Measurements from ENCODE around the gene COL6A3.

Gene COL6A3, protein sequence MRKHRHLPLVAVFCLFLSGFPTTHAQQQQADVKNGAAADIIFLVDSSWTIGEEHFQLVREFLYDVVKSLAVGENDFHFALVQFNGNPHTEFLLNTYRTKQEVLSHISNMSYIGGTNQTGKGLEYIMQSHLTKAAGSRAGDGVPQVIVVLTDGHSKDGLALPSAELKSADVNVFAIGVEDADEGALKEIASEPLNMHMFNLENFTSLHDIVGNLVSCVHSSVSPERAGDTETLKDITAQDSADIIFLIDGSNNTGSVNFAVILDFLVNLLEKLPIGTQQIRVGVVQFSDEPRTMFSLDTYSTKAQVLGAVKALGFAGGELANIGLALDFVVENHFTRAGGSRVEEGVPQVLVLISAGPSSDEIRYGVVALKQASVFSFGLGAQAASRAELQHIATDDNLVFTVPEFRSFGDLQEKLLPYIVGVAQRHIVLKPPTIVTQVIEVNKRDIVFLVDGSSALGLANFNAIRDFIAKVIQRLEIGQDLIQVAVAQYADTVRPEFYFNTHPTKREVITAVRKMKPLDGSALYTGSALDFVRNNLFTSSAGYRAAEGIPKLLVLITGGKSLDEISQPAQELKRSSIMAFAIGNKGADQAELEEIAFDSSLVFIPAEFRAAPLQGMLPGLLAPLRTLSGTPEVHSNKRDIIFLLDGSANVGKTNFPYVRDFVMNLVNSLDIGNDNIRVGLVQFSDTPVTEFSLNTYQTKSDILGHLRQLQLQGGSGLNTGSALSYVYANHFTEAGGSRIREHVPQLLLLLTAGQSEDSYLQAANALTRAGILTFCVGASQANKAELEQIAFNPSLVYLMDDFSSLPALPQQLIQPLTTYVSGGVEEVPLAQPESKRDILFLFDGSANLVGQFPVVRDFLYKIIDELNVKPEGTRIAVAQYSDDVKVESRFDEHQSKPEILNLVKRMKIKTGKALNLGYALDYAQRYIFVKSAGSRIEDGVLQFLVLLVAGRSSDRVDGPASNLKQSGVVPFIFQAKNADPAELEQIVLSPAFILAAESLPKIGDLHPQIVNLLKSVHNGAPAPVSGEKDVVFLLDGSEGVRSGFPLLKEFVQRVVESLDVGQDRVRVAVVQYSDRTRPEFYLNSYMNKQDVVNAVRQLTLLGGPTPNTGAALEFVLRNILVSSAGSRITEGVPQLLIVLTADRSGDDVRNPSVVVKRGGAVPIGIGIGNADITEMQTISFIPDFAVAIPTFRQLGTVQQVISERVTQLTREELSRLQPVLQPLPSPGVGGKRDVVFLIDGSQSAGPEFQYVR (N-terminal part only)

GRCh38 chr2:237413777-237414661 is at the start of gene COL6A3:
Gene COL6A3 (minus strand): TSS chr2:237414164. CDS start chr2:237396817, 17,347 bp downstream.
- no peak for DNase-seq

DNA sequence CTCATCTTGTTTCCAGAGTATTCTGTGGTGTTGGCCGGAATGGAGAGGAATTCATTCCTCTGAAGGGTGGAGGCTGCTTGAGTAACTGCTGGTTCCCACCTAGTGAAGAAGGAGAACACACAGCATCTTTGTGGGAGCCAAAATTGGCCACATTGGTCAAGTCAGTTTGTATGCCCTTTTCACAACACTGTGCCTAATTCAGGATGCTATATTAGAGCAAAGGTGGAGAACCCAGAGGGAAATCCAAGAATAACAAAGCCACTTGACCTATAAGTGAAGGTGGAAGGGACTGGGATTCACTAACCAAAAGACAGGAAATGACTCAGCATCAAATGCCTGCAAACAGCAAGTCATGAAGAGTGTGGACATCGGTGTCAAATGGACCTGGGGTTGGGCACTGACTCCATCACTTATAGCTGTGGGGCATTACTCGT is 45.8 kb upstream of the COL6A3 start:
- DNase-seq, result no peak

DNA sequence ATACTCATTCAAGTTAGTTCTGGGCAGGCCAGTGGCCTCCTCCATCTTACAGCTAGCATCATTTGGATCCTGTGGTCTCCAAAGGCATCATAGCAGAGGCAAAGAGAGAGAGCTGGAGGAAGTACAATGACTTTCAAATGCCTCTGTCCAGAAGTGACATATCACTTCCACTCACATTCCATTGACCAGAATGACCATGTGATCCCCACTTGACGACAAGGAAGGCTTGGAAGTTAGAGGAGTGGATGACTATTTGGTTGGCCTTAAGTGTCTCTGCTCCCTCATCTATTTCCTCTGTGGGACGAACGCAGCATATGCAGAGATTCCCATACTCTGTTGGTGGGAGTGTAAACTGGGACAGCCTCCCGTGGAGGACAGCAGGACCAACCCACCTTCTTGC is 45.3 kb upstream of the COL6A3 start:
- no peak for DNase-seq

- no peak for DNase-seq
These were observed 44.6 kb upstream of the COL6A3 start for GRCh38 chr2:237458519-237458918.

DNA sequence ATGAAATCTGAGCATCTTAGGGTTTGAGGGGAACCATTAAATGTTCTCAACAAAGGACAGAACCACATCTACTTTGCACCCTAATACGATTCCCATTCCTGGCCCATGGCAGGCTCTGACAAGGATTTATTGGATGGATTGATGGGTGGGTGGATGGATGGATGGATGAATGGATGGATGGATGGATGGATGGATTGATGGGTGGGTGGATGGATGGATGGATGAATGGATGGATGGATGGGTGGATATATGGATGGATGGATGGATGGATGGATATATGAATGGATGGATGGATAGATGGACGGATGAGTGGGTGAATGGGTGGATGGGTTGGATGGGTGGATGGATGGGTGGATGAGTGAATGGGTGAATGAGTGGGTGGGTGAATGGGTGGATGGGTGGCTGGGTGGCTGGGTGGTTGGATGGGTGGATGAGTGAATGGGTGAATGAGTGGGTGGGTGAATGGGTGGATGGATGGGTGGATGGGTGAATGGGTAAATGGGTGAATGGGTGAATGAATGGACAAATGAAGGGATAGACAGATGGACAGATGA is 43.5 kb upstream of the COL6A3 start:
- no peak for DNase-seq

- no peak for DNase-seq
These were observed 42.4 kb upstream of the COL6A3 start for GRCh38 chr2:237456200-237456843.

DNA sequence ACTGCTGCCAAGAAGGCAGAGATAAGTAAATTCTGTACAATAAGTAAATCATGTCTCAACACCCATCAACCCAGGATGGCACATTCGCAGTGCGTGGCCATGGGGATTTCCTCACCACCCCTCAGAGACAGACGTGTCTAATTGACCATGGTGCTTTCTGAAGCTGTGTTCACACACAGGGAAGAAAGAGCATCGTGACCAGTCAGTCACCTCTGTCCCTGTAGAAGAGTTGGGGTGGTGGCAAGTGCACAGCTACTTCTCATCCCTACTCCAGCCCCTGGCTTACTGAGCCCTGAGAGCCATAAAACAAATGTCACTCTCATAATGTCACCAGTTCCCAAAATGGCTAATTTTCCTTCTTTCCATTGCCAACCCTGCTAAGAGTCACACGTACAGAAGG is 41.8 kb upstream of the COL6A3 start:
- no peak for DNase-seq

DNA sequence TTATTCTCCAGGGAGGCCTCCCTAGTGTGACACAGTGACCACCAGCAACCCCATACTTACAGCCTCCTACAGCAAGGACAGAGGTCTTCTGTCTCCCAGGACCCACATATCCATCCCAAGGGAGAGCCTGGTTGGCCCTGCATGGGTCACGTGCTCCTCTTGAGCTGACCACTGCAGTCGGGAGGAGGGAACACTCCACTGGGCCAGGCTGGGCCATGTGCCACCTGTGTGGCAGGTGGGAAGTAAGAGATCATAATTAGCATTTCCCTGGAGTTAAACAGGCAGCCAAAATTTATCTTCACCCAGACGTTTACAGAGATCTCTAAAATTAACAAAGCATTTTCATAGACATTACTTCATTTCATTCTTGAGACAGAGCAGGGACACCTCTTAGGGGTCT is 39.7 kb upstream of the COL6A3 start:
- no peak for DNase-seq

GRCh38 chr2:237452861-237453260 is 38.9 kb upstream of the COL6A3 start:
- DNase-seq, result no peak

DNA sequence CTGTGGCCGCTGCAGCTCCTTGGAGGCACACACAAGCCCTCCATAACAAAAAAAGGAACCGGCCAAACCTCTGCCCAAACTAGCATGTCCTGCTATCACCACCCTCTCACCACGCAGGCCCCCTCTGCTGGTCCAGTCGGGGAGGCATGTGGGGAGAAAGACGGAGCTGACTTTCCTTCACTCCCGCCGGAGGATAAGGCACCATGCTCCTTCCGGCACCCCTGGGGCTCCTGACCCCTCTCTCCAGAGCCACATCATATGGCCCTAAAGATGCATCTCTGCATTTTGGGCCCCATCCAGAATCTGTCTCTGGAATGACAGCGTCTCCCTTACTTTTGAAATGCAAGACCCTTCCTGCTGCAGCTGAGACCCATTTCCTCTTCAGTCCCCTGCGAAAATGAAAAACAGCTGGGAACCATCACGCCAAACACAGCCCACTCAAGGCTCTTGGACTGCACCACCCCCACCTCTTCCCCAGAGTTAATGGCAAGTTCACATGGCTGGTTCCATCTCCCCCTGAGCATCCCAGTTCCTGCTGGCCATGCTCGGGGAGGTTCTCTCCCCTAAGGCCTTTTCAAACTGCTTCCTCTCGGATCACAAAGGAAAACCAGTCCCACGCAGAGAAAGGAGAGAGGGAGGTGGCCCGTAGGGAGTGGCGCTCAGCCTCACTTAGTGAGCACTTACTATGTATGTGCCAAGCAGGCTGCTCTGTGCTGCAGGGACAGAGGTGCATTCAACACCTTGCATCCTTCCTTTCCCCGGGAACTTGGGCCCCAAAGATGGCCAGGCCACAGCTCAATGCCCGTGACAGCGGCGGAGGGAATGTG is 37.9 kb upstream of the COL6A3 start:
- no peak for DNase-seq

DNA sequence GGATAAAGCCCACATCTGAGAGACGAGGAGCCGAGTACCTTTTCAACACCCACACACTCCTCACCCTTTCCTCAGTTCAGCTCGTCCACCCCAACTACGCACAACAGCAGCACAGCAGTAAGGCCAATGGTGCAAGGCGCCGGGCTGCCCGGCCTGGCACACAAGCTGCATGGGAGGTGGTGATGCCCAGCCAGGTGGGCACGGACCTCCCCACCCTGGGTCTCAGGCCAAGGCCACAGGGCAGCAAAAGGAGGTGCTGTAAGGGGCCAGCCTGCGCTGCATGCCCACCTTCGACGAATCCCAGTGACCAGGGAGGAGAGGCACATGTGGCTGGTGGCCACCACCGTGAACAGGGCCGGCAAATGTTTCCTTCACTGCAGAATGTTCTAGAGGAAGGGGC is 36.6 kb upstream of the COL6A3 start:
- no peak for DNase-seq

DNA sequence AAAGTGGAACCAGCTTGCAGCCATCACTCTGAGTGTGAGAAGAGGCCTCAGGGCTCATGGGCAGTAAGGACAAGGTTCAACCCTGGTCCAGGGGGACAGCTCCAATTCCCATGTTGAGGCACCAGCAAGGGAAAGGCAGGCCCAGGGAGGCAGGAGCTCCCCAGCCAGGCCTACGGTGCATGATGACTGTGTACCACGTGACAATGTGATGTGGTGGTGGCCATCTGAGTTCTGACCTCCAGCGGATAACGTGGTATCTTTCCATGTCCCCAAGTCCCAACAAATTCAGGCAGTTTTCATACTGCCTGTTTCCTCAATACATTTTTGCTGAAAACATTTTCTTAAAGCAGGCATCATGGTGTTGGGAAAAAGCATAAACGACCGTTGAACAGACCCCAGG is 36.1 kb upstream of the COL6A3 start:
- DNase-seq, result no peak

- no peak for DNase-seq
These were observed 35.4 kb upstream of the COL6A3 start for GRCh38 chr2:237449193-237449881.

DNA sequence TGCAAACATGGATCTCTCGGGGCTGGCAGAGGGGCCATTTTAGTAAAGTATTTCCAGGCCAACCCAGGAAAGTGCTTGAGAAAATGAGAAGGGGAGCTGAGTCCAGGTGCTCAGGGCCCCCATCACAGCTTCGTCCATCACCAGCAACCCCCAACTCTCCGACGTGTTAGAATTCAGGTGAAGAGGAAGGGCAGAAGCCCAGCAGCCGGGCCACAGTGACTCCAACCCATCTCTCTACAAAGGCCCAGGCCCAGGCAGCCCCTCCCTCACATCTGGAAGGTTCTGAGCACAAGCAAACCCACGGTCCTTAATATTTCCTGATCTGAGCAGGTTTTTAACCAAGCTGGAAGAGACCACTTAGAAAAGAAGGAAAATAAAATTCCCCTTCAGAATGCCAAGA is 34.7 kb upstream of the COL6A3 start:
- no peak for DNase-seq

GRCh38 chr2:237448171-237448570 is 34.2 kb upstream of the COL6A3 start:
- DNase-seq, result no peak

DNA sequence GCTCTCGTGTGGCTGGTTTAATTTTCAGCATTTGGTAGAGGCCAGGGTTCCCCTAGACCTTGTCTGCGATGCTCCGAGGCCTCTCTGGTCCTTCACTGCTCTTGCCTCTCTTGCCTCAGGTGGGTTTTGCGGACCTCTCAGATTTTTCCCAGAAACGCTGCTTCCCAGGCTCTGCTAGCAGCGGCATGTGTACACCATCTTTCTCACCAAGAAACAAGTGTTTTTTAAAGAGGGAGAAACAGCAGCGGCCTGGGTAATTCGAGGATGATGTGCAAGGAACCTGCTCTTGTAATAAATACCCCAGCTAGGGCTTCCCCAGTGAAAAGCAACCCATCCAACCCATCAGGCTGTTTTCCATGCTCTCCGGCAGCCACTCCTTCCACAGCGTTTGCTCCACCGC is 33.5 kb upstream of the COL6A3 start:
- no peak for DNase-seq

GRCh38 chr2:237446338-237446665 is 32.3 kb upstream of the COL6A3 start:
- DNase-seq, result no peak

DNA sequence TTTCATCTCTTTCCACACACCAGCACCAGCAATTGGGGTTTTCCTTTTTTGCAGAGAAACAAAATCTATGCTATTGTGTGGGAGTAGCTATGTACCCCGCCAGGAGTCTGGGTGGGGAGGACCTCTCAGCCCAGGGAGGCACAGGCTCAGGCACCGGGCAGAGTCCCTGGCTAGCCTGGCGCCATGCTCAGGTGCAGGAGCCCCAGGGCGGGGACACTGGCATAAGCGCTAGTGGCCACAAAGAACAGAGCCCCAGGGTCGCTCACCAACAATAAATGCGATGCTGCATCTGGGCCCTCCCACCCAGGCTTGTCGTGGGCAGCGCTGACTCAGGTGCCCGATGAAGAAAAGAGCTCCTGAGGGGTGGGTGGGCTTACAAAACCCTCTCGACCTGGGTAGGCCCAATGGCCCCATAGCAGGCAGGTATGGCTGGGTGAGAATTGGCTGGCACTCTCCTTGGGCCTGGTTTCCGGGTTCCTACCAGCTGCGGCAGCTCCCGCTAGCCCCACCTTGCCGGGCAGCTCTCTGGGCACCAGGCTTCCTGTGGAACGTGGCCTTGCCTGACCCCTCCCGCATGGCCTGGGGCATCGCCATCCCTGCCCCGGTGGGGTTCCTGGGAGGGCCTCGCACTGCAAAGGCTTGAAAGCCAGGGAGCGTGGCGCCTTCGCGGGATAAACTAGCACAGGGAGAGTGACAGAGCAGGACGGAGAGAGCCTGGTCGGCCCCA is 31.8 kb upstream of the COL6A3 start:
- no peak for DNase-seq

- DNase-seq, result no peak
These were observed 30.1 kb upstream of the COL6A3 start for GRCh38 chr2:237444071-237444470.
